Measurements from ENCODE around the gene PCSK5. TPM values are rescaled to one million over a fixed set of nuclear protein-coding genes. Genes with fewer than 3 reads are reported as not detected.

Gene PCSK5
- total and polyA plus RNA-seq, 4 experiments from 2014 or later, result 3.4 to 8.4 (median 6.5) TPM

GRCh38 chr9:76379494-76379893 is 489.0 kb downstream of the PCSK5 start:
- H3K9me3 ChIP-seq (ENCODE audit: control insufficient read depth in 1 of 2, low read length in 2 of 2), result no peaks in the 10 kb centered on the region
- no peaks in the 10 kb centered on the region for H3K4me1 ChIP-seq (ENCODE audit: insufficient read depth, low read length)
- Mint-ChIP-seq H3K9me3 (no peaks in the 10 kb centered on the region), H3K27ac (peak overlapping the region in 1 of 7 donors; percentile 49), H3K36me3 (peaks cover 16% of the 10 kb centered on the region in 2 donors), H3K4me1 (no peaks in the 10 kb centered on the region), H3K4me3 (no peak overlapping the region), H3K27me3 (no peaks in the 10 kb centered on the region)
- H3K27me3 ChIP-seq (ENCODE audit: insufficient read depth, low read length), result no peaks in the 10 kb centered on the region
- no peak overlapping the region for H3K27ac ChIP-seq (ENCODE audit: low read depth, low read length)
- ChIA-PET CTCF (ENCODE audit: partially characterized antibody) (no interaction called here), POLR2A (ENCODE audit: partially characterized antibody) (no interaction called here)
- DNase-seq, result no peak
- H3K36me3 ChIP-seq (ENCODE audit: insufficient read depth, low read length), result no peaks in the 10 kb centered on the region
- intact Hi-C loops (cut with micrococcal nuclease), result no loop called here
- no peak overlapping the region for H3K4me3 ChIP-seq (ENCODE audit: low read length in 2 of 2)

GRCh38 chr9:76390656-76391055 is 500.2 kb downstream of the PCSK5 start:
- peaks cover 17 to 36% (median 25%) of the 10 kb centered on the region in 4 donors for H3K4me1 Mint-ChIP-seq
- intact Hi-C loops (cut with micrococcal nuclease), result loop anchor here (10.0 kb wide), 1 partner anchor 1366 kb away; the partner anchor contains the start of gene CARNMT1
- peaks cover 9% of the 10 kb centered on the region for H3K36me3 ChIP-seq (ENCODE audit: insufficient read depth, low read length)
- no peak overlapping the region for H3K4me3 Mint-ChIP-seq
- DNase-seq, result no peak
- peaks cover 0 to 2% (median 0%) of the 10 kb centered on the region in 8 donors for H3K9me3 Mint-ChIP-seq
- H3K27ac Mint-ChIP-seq, result peak overlapping the region in 1 of 7 donors; percentile 41
- no peaks in the 10 kb centered on the region for H3K27me3 ChIP-seq (ENCODE audit: insufficient read depth, low read length)
- POLR2A ChIA-PET (ENCODE audit: partially characterized antibody), result no interaction called here
- no peaks in the 10 kb centered on the region for H3K27me3 Mint-ChIP-seq
- H3K9me3 ChIP-seq (ENCODE audit: control insufficient read depth in 1 of 2, low read length in 2 of 2), result no peaks in the 10 kb centered on the region
- H3K4me3 ChIP-seq (ENCODE audit: low read length in 2 of 2), result no peak overlapping the region
- CTCF ChIA-PET (ENCODE audit: partially characterized antibody), result interaction anchor here (1.5 kb wide), 1 partner anchor 314 kb away, joined by 3 read pairs; no protein-coding TSS in a partner anchor
- peaks cover 23% of the 10 kb centered on the region for H3K4me1 ChIP-seq (ENCODE audit: insufficient read depth, low read length)
- H3K27ac ChIP-seq (ENCODE audit: low read depth, low read length), result no peak overlapping the region
- H3K36me3 Mint-ChIP-seq, result peaks cover 25 to 44% of the 10 kb centered on the region in 2 donors

GRCh38 chr9:76394195-76394959 is 503.9 kb downstream of the PCSK5 start, which contains the start of gene RFK:
RFK (minus strand) TSS chr9:76394426; CDS start chr9:76394171, 255 bp downstream.
- Histone ChIP-seq H3K4me1 (ENCODE audit: insufficient read depth, low read length) (peaks cover 25% of the 10 kb centered on the region), H3K27me3 (ENCODE audit: insufficient read depth, low read length) (no peaks in the 10 kb centered on the region), H3K4me3 (ENCODE audit: low read length in 2 of 2) (peak within 1 kb of the TSS; percentile 72 to 74), H3K36me3 (ENCODE audit: insufficient read depth, low read length) (no peaks in the 10 kb centered on the region), H3K9me3 (ENCODE audit: control insufficient read depth in 1 of 2, low read length in 2 of 2) (no peaks in the 10 kb centered on the region), H3K27ac (ENCODE audit: low read depth, low read length) (peak within 1 kb of the TSS; percentile 79)
- Mint-ChIP-seq H3K27ac (peak within 1 kb of the TSS; percentile 94 to 100 (median 98)), H3K4me1 (peaks cover 12 to 38% (median 25%) of the 10 kb centered on the region in 4 donors), H3K27me3 (no peaks in the 10 kb centered on the region), H3K36me3 (peaks cover 8 to 17% of the 10 kb centered on the region in 2 donors), H3K4me3 (peak within 1 kb of the TSS; percentile 91 to 98 (median 95)), H3K9me3 (peaks cover 0 to 2% (median 0%) of the 10 kb centered on the region in 8 donors)
- intact Hi-C loops (cut with micrococcal nuclease), result loop anchor here (1.0 to 10.0 kb wide), 9 partner anchors 9 to 1370 kb away; partner anchors contain the start of genes CARNMT1, GCNT1, NMRK1 and OSTF1
- CTCF ChIA-PET (ENCODE audit: partially characterized antibody), result interaction anchor here (0.7 to 3.9 kb wide), 22 partner anchors 9 to 1641 kb away, joined by 3 to 29 read pairs (median 4); partner anchors contain the start of gene GCNT1
- peak; percentile 90 to 96 (median 93) for DNase-seq
- POLR2A ChIA-PET (ENCODE audit: partially characterized antibody), result interaction anchor here (0.6 to 3.0 kb wide), 22 partner anchors 8 to 1849 kb away, joined by 3 to 21 read pairs (median 4); partner anchors contain the start of genes C9orf40, GCNT1, NMRK1 and OSTF1

GRCh38 chr9:76394960-76395252 is 504.4 kb downstream of the PCSK5 start:
- peaks cover 12 to 38% (median 25%) of the 10 kb centered on the region in 4 donors for H3K4me1 Mint-ChIP-seq
- no peaks in the 10 kb centered on the region for H3K27me3 Mint-ChIP-seq

GRCh38 chr9:76395381-76395780 is 504.9 kb downstream of the PCSK5 start:
- ChIA-PET CTCF (ENCODE audit: partially characterized antibody) (interaction anchor here (1.1 to 3.9 kb wide), 9 partner anchors 8 to 308 kb away, joined by 3 to 29 read pairs (median 9); no protein-coding TSS in a partner anchor), POLR2A (ENCODE audit: partially characterized antibody) (interaction anchor here (1.0 to 2.3 kb wide), 6 partner anchors 10 to 782 kb away, joined by 4 to 12 read pairs (median 6); partner anchors contain the start of genes PCSK5 and VPS13A)
- peak overlapping the region in 1 of 2 donors; percentile 72 for H3K4me3 ChIP-seq (ENCODE audit: low read length in 2 of 2)
- H3K27me3 ChIP-seq (ENCODE audit: insufficient read depth, low read length), result no peaks in the 10 kb centered on the region
- DNase-seq, result no peak
- intact Hi-C loops (cut with micrococcal nuclease), result loop anchor here (2.0 to 10.0 kb wide), 3 partner anchors 19 to 1371 kb away; partner anchors contain the start of gene CARNMT1
- H3K9me3 Mint-ChIP-seq, result peaks cover 0 to 2% (median 0%) of the 10 kb centered on the region in 8 donors
- no peaks in the 10 kb centered on the region for H3K36me3 ChIP-seq (ENCODE audit: insufficient read depth, low read length)
- H3K27ac Mint-ChIP-seq, result peak overlapping the region; percentile 64 to 96 (median 87)
- peaks cover 8 to 14% of the 10 kb centered on the region in 2 donors for H3K36me3 Mint-ChIP-seq
- peak overlapping the region; percentile 56 to 98 (median 92) for H3K4me3 Mint-ChIP-seq
- peaks cover 14 to 38% (median 25%) of the 10 kb centered on the region in 4 donors for H3K4me1 Mint-ChIP-seq
- H3K27me3 Mint-ChIP-seq, result no peaks in the 10 kb centered on the region
- H3K27ac ChIP-seq (ENCODE audit: low read depth, low read length), result peak overlapping the region; percentile 79
- H3K4me1 ChIP-seq (ENCODE audit: insufficient read depth, low read length), result peaks cover 25% of the 10 kb centered on the region
- no peaks in the 10 kb centered on the region for H3K9me3 ChIP-seq (ENCODE audit: control insufficient read depth in 1 of 2, low read length in 2 of 2)

More at GRCh38 chr9:76394960-76395252, 504.4 kb downstream of the PCSK5 start:
- intact Hi-C loops (cut with micrococcal nuclease), result loop anchor here (1.0 to 10.0 kb wide), 9 partner anchors 8 to 1370 kb away; partner anchors contain the start of genes CARNMT1, GCNT1, NMRK1 and OSTF1
- POLR2A ChIA-PET (ENCODE audit: partially characterized antibody), result interaction anchor here (0.6 to 3.0 kb wide), 16 partner anchors 10 to 1636 kb away, joined by 3 to 21 read pairs (median 5); partner anchors contain the start of genes C9orf40, GCNT1, NMRK1 and OSTF1
- Histone ChIP-seq H3K27me3 (ENCODE audit: insufficient read depth, low read length) (no peaks in the 10 kb centered on the region), H3K4me3 (ENCODE audit: low read length in 2 of 2) (peak overlapping the region; percentile 59 to 72), H3K4me1 (ENCODE audit: insufficient read depth, low read length) (peaks cover 25% of the 10 kb centered on the region), H3K27ac (ENCODE audit: low read depth, low read length) (peak overlapping the region; percentile 79), H3K36me3 (ENCODE audit: insufficient read depth, low read length) (no peaks in the 10 kb centered on the region), H3K9me3 (ENCODE audit: control insufficient read depth in 1 of 2, low read length in 2 of 2) (no peaks in the 10 kb centered on the region)
- CTCF ChIA-PET (ENCODE audit: partially characterized antibody), result interaction anchor here (0.7 to 3.9 kb wide), 19 partner anchors 8 to 1640 kb away, joined by 3 to 29 read pairs (median 5); partner anchors contain the start of gene GCNT1
- Mint-ChIP-seq H3K36me3 (peaks cover 8 to 14% of the 10 kb centered on the region in 2 donors), H3K4me3 (peak overlapping the region; percentile 91 to 98 (median 95)), H3K27ac (peak overlapping the region; percentile 94 to 100 (median 98)), H3K9me3 (peaks cover 0 to 2% (median 0%) of the 10 kb centered on the region in 8 donors)
- peak in 1 of 5 donors; percentile 78 for DNase-seq

GRCh38 chr9:76396144-76396543 is 505.7 kb downstream of the PCSK5 start:
- no peaks in the 10 kb centered on the region for H3K27me3 Mint-ChIP-seq
- Histone ChIP-seq H3K27ac (ENCODE audit: low read depth, low read length) (no peak overlapping the region), H3K4me3 (ENCODE audit: low read length in 2 of 2) (no peak overlapping the region), H3K27me3 (ENCODE audit: insufficient read depth, low read length) (no peaks in the 10 kb centered on the region), H3K9me3 (ENCODE audit: control insufficient read depth in 1 of 2, low read length in 2 of 2) (no peaks in the 10 kb centered on the region), H3K36me3 (ENCODE audit: insufficient read depth, low read length) (no peaks in the 10 kb centered on the region), H3K4me1 (ENCODE audit: insufficient read depth, low read length) (peaks cover 25% of the 10 kb centered on the region)
- peak overlapping the region in 2 of 7 donors; percentile 70 to 96 for H3K27ac Mint-ChIP-seq
- intact Hi-C loops (cut with micrococcal nuclease), result loop anchor here (10.0 kb wide), 1 partner anchor 1371 kb away; the partner anchor contains the start of gene CARNMT1
- H3K4me3 Mint-ChIP-seq, result no peak overlapping the region
- DNase-seq, result no peak
- peaks cover 17 to 32% (median 25%) of the 10 kb centered on the region in 4 donors for H3K4me1 Mint-ChIP-seq
- peaks cover 0 to 2% (median 0%) of the 10 kb centered on the region in 8 donors for H3K9me3 Mint-ChIP-seq
- CTCF ChIA-PET (ENCODE audit: partially characterized antibody), result interaction anchor here (3.2 kb wide), 1 partner anchor 9 kb away, joined by 21 read pairs; no protein-coding TSS in a partner anchor
- H3K36me3 Mint-ChIP-seq, result peaks cover 8 to 10% of the 10 kb centered on the region in 2 donors
- POLR2A ChIA-PET (ENCODE audit: partially characterized antibody), result no interaction called here

All from CD4-positive, alpha-beta memory T cell (primary cell).